ENCODE data around the gene REG1A.

REG1A gene

DNA sequence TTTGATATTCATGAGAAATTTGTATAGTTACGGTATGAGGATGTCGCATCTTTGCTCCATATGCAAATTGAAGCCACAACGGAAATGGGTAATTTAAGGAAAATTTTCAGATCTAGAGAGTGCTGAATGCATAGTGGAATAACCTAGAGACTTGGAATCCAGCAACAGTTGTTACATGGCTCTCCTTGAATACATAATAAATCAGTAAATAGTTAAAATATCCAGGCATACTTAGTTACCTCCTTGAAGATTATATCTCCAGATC, 5.4 kb downstream of the REG1A start:
- DNase-seq, result no peak

DNA sequence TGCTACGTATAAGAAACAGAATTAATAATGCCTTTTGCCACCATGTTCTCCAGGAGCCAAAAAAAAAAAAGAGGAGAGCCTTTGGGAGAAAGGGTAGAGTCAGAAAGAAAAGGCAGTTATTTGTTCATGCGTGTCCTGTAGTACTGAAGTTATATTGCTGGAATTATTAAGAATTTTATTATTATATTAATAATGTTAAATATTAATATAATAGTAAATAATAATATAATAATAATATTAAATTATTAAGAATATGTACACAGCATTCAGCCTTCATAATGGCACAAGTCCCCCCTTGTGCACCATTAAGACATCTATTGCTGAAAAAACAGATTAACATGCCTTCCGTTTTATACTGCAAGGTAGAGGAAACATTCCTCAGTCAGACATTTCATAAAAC, 8.1 kb downstream of the REG1A start:
- no peak for DNase-seq

DNA sequence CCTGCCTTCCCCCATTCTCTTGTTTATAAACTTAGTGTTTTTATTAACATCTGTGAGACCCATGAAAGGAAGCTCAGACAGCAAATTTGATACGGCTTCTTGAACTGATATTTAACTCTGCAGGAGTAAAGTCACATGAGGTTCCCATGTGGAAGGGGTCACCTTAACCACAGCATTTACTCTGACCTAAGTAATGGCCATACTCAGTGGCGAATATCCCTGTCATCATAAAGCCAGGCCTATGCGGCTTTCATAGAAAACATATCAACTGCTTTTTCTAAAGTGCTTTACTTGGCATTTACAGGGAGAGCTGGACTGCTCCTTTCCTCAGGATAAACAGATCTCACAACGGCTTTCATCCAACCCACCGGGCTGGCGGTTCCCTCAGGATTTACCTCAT, 9.0 kb downstream of the REG1A start:
- DNase-seq, result no peak

DNA sequence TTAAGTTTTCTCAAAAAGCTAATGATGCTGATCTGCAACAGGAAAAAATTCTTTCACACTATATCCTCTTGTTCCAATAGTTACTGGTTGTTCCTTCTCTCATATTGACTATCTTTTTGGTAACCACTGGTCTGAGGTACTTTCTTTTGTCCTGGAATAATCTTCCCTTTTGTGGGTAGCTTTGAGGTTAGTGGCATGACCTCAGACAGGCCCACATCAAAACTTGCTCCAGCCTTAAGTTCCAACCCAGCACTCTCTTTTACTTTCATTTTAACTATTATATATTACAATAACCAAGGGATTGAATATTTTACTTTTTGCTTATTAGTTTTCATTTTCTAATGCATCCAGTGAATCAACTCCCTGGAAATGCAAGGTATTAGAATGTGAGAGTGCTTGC, 9.5 kb downstream of the REG1A start:
- no peak for DNase-seq

DNA sequence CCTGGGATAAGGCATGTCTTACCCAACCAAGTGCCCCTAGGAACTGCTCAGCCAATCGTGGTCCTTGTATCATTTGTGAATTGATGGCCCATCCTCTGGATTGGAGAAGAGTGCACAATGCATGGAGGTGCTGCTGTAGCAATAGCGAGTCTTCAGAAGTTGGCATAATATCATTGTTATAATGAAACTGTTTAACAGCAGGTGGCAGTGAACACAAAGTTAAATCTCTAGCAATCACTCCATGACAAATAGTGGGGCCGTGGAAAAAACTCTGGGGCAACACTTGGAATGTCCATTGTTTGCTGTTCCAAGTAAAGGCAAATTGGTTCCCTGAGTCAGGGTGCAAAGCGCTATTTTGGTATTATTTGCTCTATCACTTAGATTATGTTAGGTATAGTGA, 11.4 kb downstream of the REG1A start:
- DNase-seq, result no peak

DNA sequence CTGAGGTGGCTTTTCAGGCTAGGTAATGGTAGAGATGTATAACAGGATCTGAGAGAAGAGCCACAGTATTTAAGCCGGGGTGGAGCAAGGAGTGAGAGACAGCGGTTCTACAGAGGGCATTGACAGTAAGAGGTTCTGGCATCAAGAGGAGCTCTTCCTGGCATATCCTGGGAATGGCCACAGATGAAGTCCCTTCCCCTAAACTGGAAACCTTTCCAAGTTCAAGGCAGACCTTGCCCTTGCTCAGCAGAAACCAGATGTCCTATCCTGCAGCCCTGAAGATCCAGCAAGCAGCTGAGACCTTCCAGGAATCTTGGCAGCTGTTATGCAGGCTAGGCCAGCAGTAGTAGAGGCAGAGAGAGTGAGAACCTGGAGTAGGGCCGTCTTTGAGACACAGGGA, 18.1 kb downstream of the REG1A start:
- no peak for DNase-seq

DNA sequence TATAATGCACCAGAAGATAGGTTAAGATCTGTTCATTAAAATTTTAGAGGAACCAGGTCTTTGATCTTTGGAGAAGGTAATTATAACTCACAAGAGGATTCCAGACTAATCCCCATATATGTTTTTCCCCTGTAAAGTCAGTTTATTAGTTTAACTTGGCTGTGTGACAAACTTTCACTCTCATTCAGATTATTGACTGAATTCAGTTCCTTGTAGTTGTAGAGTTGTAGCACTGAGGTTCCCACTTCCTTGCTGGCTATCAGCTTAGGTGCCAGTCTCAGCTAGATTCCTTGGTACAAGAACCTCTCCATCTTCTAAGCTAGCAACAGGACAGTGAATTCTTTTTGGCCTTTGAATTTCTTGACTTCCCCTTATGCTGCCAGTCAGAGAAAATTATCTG, 19.1 kb downstream of the REG1A start:
- DNase-seq, result no peak

DNA sequence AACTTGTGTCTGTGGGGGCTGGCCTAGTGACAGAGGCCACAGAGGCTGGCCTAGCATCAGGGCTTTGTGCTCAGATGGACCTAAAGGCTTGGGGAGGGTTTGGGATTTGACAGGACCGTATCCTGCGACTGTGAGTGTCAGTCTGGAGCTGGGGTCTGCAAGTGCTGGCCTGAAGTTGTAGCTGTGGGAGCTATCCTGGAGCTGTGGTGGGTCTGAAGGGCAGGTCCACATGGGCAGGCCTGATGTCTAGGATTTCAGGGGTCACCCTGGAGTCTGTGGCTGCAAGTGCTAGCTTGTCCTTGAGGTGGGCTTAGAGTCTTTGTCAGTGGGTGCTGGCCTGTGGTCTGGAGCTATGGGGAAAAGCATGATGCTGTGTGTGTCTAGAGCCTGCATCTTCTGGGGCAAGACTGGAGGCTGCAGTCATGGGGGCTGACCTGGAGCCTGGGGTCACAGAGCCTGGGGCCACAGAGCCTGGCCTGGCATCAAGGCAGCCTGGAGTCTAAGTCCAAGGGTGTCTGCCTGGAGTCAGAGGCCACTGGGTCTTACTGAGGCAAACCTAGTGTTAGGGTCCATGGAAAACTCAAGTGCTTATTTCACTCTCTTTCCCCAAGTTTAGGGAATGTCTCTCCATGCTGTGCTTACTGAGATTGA, 35.7 kb downstream of the REG1A start:
- no peak for DNase-seq

DNA sequence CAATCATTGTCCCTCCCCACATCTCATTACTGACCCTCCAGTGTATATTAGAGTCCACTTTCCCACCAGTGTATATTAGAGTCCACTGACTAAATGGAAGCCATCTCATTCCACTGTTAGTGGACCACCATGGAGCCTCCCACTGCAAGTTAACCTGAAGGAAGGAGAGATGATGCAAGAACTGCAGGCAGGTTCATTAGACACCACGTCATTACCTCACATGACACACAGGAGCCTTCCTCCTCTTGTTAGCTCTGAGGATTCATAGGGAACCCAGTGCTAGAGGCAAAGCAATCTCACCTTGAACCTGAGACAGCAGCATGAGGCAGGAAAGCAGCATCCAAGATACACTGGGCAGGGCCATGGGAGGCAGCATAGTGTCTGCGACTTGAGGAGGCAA, 38.7 kb downstream of the REG1A start:
- DNase-seq, result no peak

DNA sequence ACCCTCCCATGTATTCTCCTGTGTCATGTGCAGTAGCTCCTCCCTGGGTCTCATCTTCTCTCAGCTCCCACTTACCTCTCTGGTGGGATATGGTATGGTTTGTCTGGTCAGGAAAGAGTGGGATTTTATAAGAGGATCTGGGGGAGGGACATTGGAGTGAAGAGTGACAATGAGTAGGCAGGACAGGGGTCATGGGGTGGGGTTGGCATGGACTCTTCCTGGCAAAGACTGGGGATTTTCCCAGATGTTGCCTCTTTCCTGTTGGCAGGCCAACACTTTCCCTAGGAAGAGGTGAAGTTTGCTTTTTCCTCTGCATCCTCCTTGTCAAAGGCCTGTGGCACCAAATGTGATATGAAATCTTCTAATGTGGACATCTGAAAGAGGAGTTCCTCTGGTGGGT, 39.4 kb downstream of the REG1A start, which contains the start of gene REG3A:
Gene REG3A (minus strand): TSS at position 101 of the 400 bp plus-strand sequence. CDS start 348 bp downstream, outside the sequence.
- no peak for DNase-seq

DNA sequence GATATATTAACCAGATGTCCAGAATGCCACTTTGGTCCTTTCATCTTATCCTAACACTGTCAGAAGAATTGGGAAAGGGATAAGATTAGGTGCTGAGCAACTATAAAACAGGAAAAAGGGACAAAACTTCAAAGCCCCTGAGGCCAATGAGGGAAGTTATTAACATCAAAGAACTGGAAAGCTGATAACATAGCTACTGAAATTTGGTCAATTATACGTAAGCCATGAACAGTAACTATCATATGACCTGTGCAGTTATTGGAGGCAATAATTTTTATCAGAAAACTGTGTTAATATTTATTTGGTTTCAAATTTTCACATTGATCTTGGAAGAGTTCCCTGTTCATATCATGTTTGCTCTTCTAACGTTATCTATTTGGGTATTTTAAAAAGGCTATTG, 41.8 kb downstream of the REG1A start:
- DNase-seq, result no peak

DNA sequence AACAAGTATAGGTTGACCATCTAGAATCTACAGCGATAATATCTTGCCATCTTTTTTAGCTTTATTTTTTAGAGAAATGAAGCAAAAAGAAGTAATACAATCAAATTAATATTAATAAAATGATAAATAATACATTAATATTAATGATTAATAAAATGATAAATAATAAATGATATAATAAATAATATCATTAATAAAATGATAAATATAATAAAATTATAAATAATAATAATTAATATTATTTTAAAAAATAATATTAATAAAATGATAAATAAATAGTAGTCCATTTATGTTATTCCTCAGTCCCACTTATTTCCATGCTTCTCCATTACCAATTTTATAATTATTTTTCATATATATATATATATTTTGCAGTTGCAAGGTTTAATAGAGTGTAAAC, 42.5 kb downstream of the REG1A start:
- DNase-seq, result no peak

DNA sequence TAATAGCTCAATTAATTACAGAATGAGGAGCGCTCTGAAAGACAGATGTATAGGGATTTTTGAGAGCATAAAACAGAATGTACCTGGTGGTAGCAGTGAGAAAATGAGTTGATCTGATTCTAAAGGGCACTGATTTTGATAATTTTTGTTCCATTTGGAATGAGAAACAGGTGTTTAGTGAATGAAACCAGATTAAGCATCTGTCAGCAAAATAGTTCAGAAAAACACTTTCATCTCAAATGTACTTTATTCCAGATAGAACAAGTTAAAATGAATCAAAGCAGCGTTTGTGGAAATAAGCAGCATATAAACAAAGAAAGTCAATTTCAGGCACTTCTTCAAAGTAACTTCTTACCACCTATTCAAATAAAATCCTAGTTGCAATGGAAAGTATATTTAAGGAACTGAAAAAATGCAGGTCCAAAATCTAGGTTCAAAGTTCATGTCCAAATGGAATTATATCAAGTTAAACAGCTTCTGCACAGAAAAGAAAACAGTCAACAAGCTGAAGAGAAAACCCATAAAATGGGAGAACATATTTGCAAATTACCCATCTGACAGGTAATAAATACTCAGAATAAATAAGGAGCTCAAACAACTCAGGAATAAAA, 51.2 kb downstream of the REG1A start:
- DNase-seq, result no peak
